Natural killer cell (primary cell): Measurements from ENCODE around the gene BCL7A. TPM values are rescaled to one million over a fixed set of nuclear protein-coding genes. Genes with fewer than 3 reads are reported as not detected.

Experiments used
- ATAC-seq, 3 donors: fragments of 150-1000 bp in 2 of 3; fragments of 200-7000 bp in 1 of 3; cut with Tn5 transposase; 1 replicate in 1 of 3; 2 replicates in 2 of 3; pipeline ENCODE4 v1.10.0; 2021; ENCODE audit warnings: mild to moderate bottlenecking in 2 of 3, moderate library complexity in 2 of 3
- DNase-seq, 2 donors: peaks; one replicate each; pipeline versions ENCODE4 v3.0.0 to v3.0.0-alpha.2; 2013 to 2021; ENCODE audit warnings: mixed read lengths in 1 of 2
- H3K27ac ChIP-seq: one replicate; pipeline ENCODE4 v1.5.1; 2013; ENCODE audit warnings: mild to moderate bottlenecking, low read length
- H3K27me3 ChIP-seq: one replicate; pipeline ENCODE4 v1.6.1; 2013; ENCODE audit warnings: low read length; ENCODE audit not compliant: control insufficient read depth, insufficient read depth
- H3K36me3 ChIP-seq: one replicate; pipeline ENCODE4 v1.6.1; 2013; ENCODE audit warnings: low read length; ENCODE audit not compliant: control insufficient read depth, insufficient read depth
- H3K4me1 ChIP-seq: one replicate; pipeline ENCODE4 v1.6.1; 2013; ENCODE audit warnings: low read length; ENCODE audit not compliant: control insufficient read depth, insufficient read depth
- H3K4me3 ChIP-seq: one replicate; pipeline ENCODE4 v1.5.1; 2013; ENCODE audit warnings: low read length
- H3K9me3 ChIP-seq: one replicate; pipeline ENCODE4 v1.6.1; 2013; ENCODE audit warnings: low read length; ENCODE audit not compliant: control insufficient read depth, insufficient read depth
- H3K27ac Mint-ChIP-seq, 2 donors: one replicate each; pipeline ENCODE4 v1.8.0; 2022; ENCODE audit warnings: mild to moderate bottlenecking in 2 of 2, mixed read lengths in 2 of 2, moderate library complexity in 1 of 2
- H3K27me3 Mint-ChIP-seq, 2 donors: one replicate each; pipeline ENCODE4 v1.8.0; 2022; ENCODE audit warnings: low read depth in 2 of 2, mixed read lengths in 2 of 2
- H3K36me3 Mint-ChIP-seq: one replicate; pipeline ENCODE4 v1.8.0; 2022; ENCODE audit warnings: mixed read lengths
- H3K4me1 Mint-ChIP-seq, 2 donors: one replicate each; pipeline ENCODE4 v1.8.0; 2022; ENCODE audit warnings: mixed read lengths in 2 of 2
- H3K4me3 Mint-ChIP-seq: one replicate; pipeline ENCODE4 v1.8.0; 2022; ENCODE audit warnings: mild to moderate bottlenecking, moderate library complexity, mixed read lengths
- H3K9me3 Mint-ChIP-seq, 2 donors: one replicate each; pipeline ENCODE4 v1.8.0; 2022; ENCODE audit warnings: mixed read lengths in 2 of 2
- CTCF ChIP-seq: fragments of 200-600 bp; IDR thresholded peaks from one replicate; pipeline ENCODE4 v1.8.0; 2022; ENCODE audit warnings: antibody characterized with exemption
- WGBS: methylation state at CpG from one replicate; pipeline ENCODE4 v1.1.7; 2013; ENCODE audit warnings: missing lambda C conversion rate; ENCODE audit not compliant: insufficient coverage; 5-methylcytosine and 5-hydroxymethylcytosine counted together
- intact Hi-C: fragments of 100-400 bp; cut with micrococcal nuclease; formaldehyde crosslinking; loops from one replicate; pipeline ENCODE4 v1.14.2; 2022
- total RNA-seq, 4 donors: library from RNA; stranded (reverse); fragments of 120-200 nt in 1 of 4; gene quantifications; one replicate each; pipeline versions ENCODE4 v1.2.3 to v1.2.4, GENCODE V29; 2013 to 2022

Gene BCL7A
- total RNA-seq, 3 donors from 2014 or later (not counting 1 experiment from before 2014, with no cell fraction given), result 0.85 to 1.1 (median 0.96) TPM

DNA sequence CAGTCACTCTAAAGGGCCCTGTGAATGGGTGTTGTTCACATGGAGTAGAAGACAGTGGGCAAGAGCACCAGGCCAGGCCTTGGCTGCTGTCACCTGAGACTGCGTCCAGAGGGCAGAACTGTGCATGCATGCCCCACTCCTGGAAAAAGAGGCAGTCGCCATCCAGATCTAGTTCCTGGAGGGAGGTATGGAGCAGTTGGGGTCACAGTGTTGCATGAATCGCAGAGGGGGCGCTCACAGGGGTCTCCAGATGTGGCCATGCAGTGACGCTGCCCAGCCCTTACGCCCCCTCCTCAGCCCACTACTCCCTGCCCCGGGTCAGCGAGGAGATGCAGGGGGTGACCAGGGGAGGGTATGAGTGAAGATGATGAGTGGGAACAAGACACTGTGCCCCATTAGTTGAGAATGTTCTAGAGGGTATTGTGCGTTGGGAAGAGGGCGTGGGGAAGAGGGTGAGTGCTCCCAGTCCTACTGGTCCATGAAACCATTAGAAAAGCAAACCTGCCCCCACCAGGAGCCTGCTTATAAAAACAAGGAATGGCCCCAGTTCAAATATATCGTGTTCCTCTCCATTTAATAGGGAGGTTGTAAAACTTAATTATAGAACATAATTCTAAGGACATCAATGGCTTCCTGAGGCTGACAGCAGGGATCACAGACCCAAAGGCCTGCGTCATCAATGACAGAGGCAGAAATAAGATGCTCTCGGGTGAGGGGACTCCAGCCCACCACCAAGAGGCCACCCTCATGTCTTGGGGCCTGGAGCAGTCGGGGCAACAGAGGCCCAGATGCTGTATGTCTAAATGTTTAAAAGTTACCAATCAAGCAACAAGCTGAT lies 32.2 kb upstream of the BCL7A start:
- no peaks in the 10 kb centered on the region for H3K9me3 Mint-ChIP-seq
- no peaks in the 10 kb centered on the region for H3K36me3 ChIP-seq
- H3K27ac ChIP-seq, result no peak overlapping the region
- no peaks in the 10 kb centered on the region for H3K9me3 ChIP-seq
- H3K4me3 ChIP-seq, result no peak overlapping the region
- no peak for ATAC-seq
- no peak for TF ChIP-seq CTCF
- H3K4me1 Mint-ChIP-seq, result no peaks in the 10 kb centered on the region
- no peak for DNase-seq
- peaks cover 4% of the 10 kb centered on the region for H3K4me1 ChIP-seq
- H3K36me3 Mint-ChIP-seq, result no peaks in the 10 kb centered on the region
- H3K27me3 ChIP-seq, result no peaks in the 10 kb centered on the region
- intact Hi-C loops, result no loop called here
- H3K27ac Mint-ChIP-seq, result no peak overlapping the region
- no peak overlapping the region for H3K4me3 Mint-ChIP-seq
- H3K27me3 Mint-ChIP-seq, result no peaks in the 10 kb centered on the region
- 96% methylated on average over 9 of the region's 14 CpGs for WGBS

DNA sequence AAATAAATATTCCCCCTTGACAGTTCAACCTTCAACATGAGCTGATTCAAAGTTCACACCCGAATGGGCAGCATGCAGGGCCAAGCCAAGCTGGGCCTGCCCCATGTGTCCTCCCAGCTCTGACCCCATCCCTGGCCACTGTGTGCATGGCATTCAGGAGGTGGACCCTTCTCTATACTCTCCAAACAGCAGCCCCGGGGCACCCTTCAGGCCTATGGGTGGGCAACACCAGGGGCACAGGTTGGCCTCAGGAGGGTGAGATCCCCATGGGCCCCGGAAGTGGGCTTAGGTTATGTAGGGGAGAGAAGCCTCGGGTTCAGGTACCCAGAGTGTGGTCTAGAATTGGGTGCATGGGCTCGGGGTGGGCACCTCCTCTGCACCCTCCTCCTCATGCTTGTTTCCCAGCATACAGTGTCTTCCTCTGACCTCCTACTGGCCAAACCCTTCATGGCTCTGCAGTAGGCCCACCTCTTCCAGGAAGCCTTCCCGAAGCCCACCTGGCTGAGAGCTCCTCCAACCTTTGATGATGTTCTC lies 31.5 kb upstream of the BCL7A start:
- no peak for TF ChIP-seq CTCF
- Histone ChIP-seq H3K36me3 (no peaks in the 10 kb centered on the region), H3K27me3 (no peaks in the 10 kb centered on the region), H3K4me1 (peaks cover 4% of the 10 kb centered on the region), H3K4me3 (no peak overlapping the region), H3K27ac (no peak overlapping the region), H3K9me3 (no peaks in the 10 kb centered on the region)
- H3K4me3 Mint-ChIP-seq, result no peak overlapping the region
- WGBS, result 89% methylated on average over 6 of the region's 6 CpGs
- H3K4me1 Mint-ChIP-seq, result no peaks in the 10 kb centered on the region
- ATAC-seq, result no peak
- no peaks in the 10 kb centered on the region for H3K9me3 Mint-ChIP-seq
- intact Hi-C loops, result no loop called here
- no peaks in the 10 kb centered on the region for H3K36me3 Mint-ChIP-seq
- no peak overlapping the region for H3K27ac Mint-ChIP-seq
- no peak for DNase-seq
- no peaks in the 10 kb centered on the region for H3K27me3 Mint-ChIP-seq

GRCh38 chr12:121990692-121991603 lies 30.7 kb upstream of the BCL7A start:
- no peak overlapping the region for H3K4me3 Mint-ChIP-seq
- no peaks in the 10 kb centered on the region for H3K9me3 ChIP-seq
- peaks cover 4% of the 10 kb centered on the region for H3K4me1 ChIP-seq
- no peak for DNase-seq
- intact Hi-C loops, result no loop called here
- TF ChIP-seq CTCF, result no peak
- no peak overlapping the region for H3K27ac ChIP-seq
- no peak overlapping the region for H3K4me3 ChIP-seq
- H3K27me3 Mint-ChIP-seq, result no peaks in the 10 kb centered on the region
- H3K27me3 ChIP-seq, result no peaks in the 10 kb centered on the region
- no peaks in the 10 kb centered on the region for H3K4me1 Mint-ChIP-seq
- no peaks in the 10 kb centered on the region for H3K36me3 Mint-ChIP-seq
- no peaks in the 10 kb centered on the region for H3K9me3 Mint-ChIP-seq
- ATAC-seq, result no peak
- no peaks in the 10 kb centered on the region for H3K36me3 ChIP-seq
- 70% methylated on average over 10 of the region's 10 CpGs for WGBS
- H3K27ac Mint-ChIP-seq, result no peak overlapping the region
